HepG2 (cell line): Measurements from ENCODE around the gene TTBK1. TPM values are rescaled to one million over a fixed set of nuclear protein-coding genes. Genes with fewer than 3 reads are reported as not detected.

ENCODE experiments used
- ATAC-seq: fragments of 200-7000 bp; cut with Tn5 transposase; 3 replicates; pipeline ENCODE4 v1.9.1; 2020; ENCODE audit warnings: mild to moderate bottlenecking, moderate library complexity
- BruUV-seq: library from RNA; stranded (reverse); fragments of 400-500 nt; replicated peaks from 2 replicates; lab custom pipeline; 2021; lab: Mats Ljungman, UMichigan
- CTCF ChIA-PET: fragments of 300-600 bp; formaldehyde crosslinking; extraction: SDS; loops from one replicate; lab custom pipeline; 2021; ENCODE audit warnings: low total read pairs, inconsistent platforms, low intra/inter-chr PET ratio; lab: Yijun Ruan, JAX
- POLR2A ChIA-PET: fragments of 350-600 bp; sonication (Branson Sonifier 250); formaldehyde crosslinking; loops from one replicate; lab custom pipeline; 2020; ENCODE audit warnings: antibody characterized with exemption, inconsistent platforms; lab: Yijun Ruan, JAX
- DNase-seq: peaks from one replicate; pipeline ENCODE4 v3.0.0-alpha.2; 2015; ENCODE audit warnings: low spot score
- FAIRE-seq: peaks from 3 replicates; lab custom pipeline; 2011; peaks lifted over from hg19 to GRCh38; lab: Jason Lieb, UNC
- H2AFZ ChIP-seq: one replicate; pipeline ENCODE4 v1.6.1; 2011; ENCODE audit warnings: low read length, inconsistent platforms
- H3K27ac ChIP-seq: fragments of 300-600 bp; 3 replicates; pipeline ENCODE4 v1.8.0; 2011; ENCODE audit warnings: mixed run types, mild to moderate bottlenecking, mixed read lengths, low read length, inconsistent platforms; ENCODE audit not compliant: insufficient read depth; ENCODE audit errors: extremely low read length
- H3K27me3 ChIP-seq, 2 experiments: fragments of 200-600 bp in 1 of 2; 2 replicates in 1 of 2; 3 replicates in 1 of 2; pipeline versions ENCODE4 v1.6.0 to v1.8.0; 2011; ENCODE audit warnings: low read length in 2 of 2, mild to moderate bottlenecking in 2 of 2, moderate library complexity in 2 of 2, inconsistent platforms in 1 of 2; ENCODE audit not compliant: insufficient read depth in 2 of 2, control insufficient read depth in 1 of 2
- H3K36me3 ChIP-seq, 2 experiments: fragments of 200-600 bp in 1 of 2; replicated peaks in 1 of 2; 2 replicates in 1 of 2; 3 replicates in 1 of 2; pipeline versions ENCODE4 v1.5.1 to v1.8.0; 2011; ENCODE audit warnings: low read length in 2 of 2, inconsistent platforms in 1 of 2; ENCODE audit not compliant: insufficient read depth in 2 of 2, control insufficient read depth in 1 of 2
- H3K4me1 ChIP-seq: 2 replicates; pipeline ENCODE4 v1.5.1; 2012; ENCODE audit warnings: low read length, inconsistent platforms; ENCODE audit not compliant: insufficient read depth
- H3K4me2 ChIP-seq: 2 replicates; pipeline ENCODE4 v1.6.0; 2011; ENCODE audit warnings: low read depth, low read length, inconsistent platforms
- H3K4me3 ChIP-seq, 3 experiments: fragments of 200-600 bp in 1 of 3; sonication (generic), shearing (Covaris generic) in 1 of 3; replicated peaks in 1 of 3; 2 replicates each; pipeline ENCODE4 v1.5.1; 2011 to 2016; ENCODE audit warnings: low read length in 3 of 3, inconsistent platforms in 2 of 3, low read depth in 2 of 3, mild to moderate bottlenecking in 2 of 3, control low read depth in 1 of 3, mixed read lengths in 1 of 3; ENCODE audit not compliant: insufficient read depth in 1 of 3
- H3K79me2 ChIP-seq: one replicate; pipeline ENCODE4 v1.6.1; 2011; ENCODE audit warnings: low read length, inconsistent platforms; ENCODE audit not compliant: insufficient read depth
- H3K9ac ChIP-seq: 2 replicates; pipeline ENCODE4 v1.6.0; 2011; ENCODE audit warnings: mild to moderate bottlenecking, low read depth, low read length, inconsistent platforms; ENCODE audit not compliant: insufficient read depth
- H3K9me3 ChIP-seq: 2 replicates; pipeline ENCODE4 v1.5.1; 2012; ENCODE audit warnings: mild to moderate bottlenecking, low read length
- H4K20me1 ChIP-seq: 2 replicates; pipeline ENCODE4 v1.6.0; 2011; ENCODE audit warnings: inconsistent platforms, mild to moderate bottlenecking, low read length, moderate library complexity; ENCODE audit not compliant: insufficient read depth
- ATF7 ChIP-seq, 2 experiments: fragments of 450-650 bp in 1 of 2; sonication (generic) in 1 of 2; formaldehyde crosslinking in 1 of 2; IDR thresholded peaks; 2 replicates each; pipeline versions ENCODE4 v1.4.0 to v1.6.1; 2016 to 2020; ENCODE audit warnings: antibody characterized with exemption in 1 of 2, mild to moderate bottlenecking in 1 of 2, missing genetic modification reagents in 1 of 2
- CREB1 ChIP-seq, 2 experiments: fragments of 450-650 bp in 1 of 2; IDR thresholded peaks; 2 replicates each; pipeline ENCODE4 v1.6.1; 2016 to 2017; ENCODE audit warnings: control low read depth in 1 of 2, mild to moderate bottlenecking in 1 of 2, missing compliant biosample characterization in 1 of 2, missing genetic modification characterization in 1 of 2
- ZNF674 ChIP-seq: sonication (generic); formaldehyde crosslinking; IDR thresholded peaks from 2 replicates; pipeline ENCODE4 v1.5.0; 2020; ENCODE audit warnings: low read depth, mild to moderate bottlenecking, missing genetic modification reagents
- ZNF788 ChIP-seq: sonication (generic); formaldehyde crosslinking; IDR thresholded peaks from 2 replicates; pipeline ENCODE4 v1.5.0; 2020; ENCODE audit warnings: mild to moderate bottlenecking, missing genetic modification reagents, borderline replicate concordance
- WGBS: methylation state at CpG from one replicate; pipeline ENCODE4 v1.1.6; 2017; ENCODE audit warnings: low lambda C conversion rate; 5-methylcytosine and 5-hydroxymethylcytosine counted together
- in situ Hi-C: cut with HindIII; loops from 2 replicates; pipeline ENCODE4 v1.10.0; 2017; ENCODE audit warnings: low pct_unique_long_range_greater_than_20kb; ENCODE audit not compliant: extremely low pct_ligation_motif_present
- intact Hi-C: fragments of 100-400 bp; cut with micrococcal nuclease; formaldehyde crosslinking; loops from one replicate; pipeline ENCODE4 v1.10.0; 2022; ENCODE audit not compliant: unreplicated experiment
- polyA plus RNA-seq, 8 experiments: library from polyadenylated mRNA; depleted of rRNA in 3 of 8; stranded (reverse) in 7 of 8; unstranded in 1 of 8; fragments of >200 nt; fragmentation: Illumina TruSeq in 4 of 8; extraction: Trizol in 4 of 8; gene quantifications; 2 replicates each; pipeline versions ENCODE4 v1.2.1 to v1.2.3, GENCODE V29; 2011 to 2016; ENCODE audit warnings: low read depth in 4 of 8, missing spikeins in 1 of 8, mixed read lengths in 1 of 8; ENCODE audit not compliant: insufficient read depth in 1 of 8
- total RNA-seq, 5 experiments: library from RNA; depleted of rRNA; stranded (reverse); fragments of >200 nt; fragmentation: Illumina TruSeq; extraction: Trizol; gene quantifications; 2 replicates each; pipeline ENCODE4 v1.2.3, GENCODE V29; 2016; ENCODE audit warnings: low read depth in 1 of 5
- TF ChIP-seq, protein P1 (sequence below): sonication (generic); formaldehyde crosslinking; IDR thresholded peaks from 2 replicates; pipeline ENCODE4 v1.4.0; 2020; ENCODE audit warnings: missing genetic modification reagents

The TTBK1 gene
- total and polyA plus RNA-seq, 2 of the 13 experiments (the other 11 are each of a cell fraction or from before 2014, with no cell fraction given), result 0.24 to 0.33 TPM

GRCh38 chr6:43308990-43309477, 65.8 kb downstream of the TTBK1 start (continued):
- TF ChIP-seq, protein P1, sequence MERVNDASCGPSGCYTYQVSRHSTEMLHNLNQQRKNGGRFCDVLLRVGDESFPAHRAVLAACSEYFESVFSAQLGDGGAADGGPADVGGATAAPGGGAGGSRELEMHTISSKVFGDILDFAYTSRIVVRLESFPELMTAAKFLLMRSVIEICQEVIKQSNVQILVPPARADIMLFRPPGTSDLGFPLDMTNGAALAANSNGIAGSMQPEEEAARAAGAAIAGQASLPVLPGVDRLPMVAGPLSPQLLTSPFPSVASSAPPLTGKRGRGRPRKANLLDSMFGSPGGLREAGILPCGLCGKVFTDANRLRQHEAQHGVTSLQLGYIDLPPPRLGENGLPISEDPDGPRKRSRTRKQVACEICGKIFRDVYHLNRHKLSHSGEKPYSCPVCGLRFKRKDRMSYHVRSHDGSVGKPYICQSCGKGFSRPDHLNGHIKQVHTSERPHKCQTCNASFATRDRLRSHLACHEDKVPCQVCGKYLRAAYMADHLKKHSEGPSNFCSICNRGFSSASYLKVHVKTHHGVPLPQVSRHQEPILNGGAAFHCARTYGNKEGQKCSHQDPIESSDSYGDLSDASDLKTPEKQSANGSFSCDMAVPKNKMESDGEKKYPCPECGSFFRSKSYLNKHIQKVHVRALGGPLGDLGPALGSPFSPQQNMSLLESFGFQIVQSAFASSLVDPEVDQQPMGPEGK, result 0 out of 2 replicates have a peak, but pooled peaks have one; percentile 6
- TF ChIP-seq CREB1 (IDR thresholded peaks at IDR 0.05) (no peak), CREB1 (CRISPR knock-in tag; IDR thresholded peaks at IDR 0.05) (no peak), ZNF674 (CRISPR knock-in tag) (0 out of 2 replicates have a peak, but pooled peaks have one; percentile 3)

- WGBS, result 96% methylated on average over 2 of the region's 2 CpGs
- ATAC-seq, result no peak
- no peak for DNase-seq
- in situ Hi-C loops (no loop called here), intact Hi-C loops (no loop called here)
- H4K20me1 ChIP-seq, result no peaks in the 10 kb centered on the region
- no peaks in the 10 kb centered on the region for H3K79me2 ChIP-seq
- H3K27me3 ChIP-seq, result no peaks in the 10 kb centered on the region
- peaks cover 57% of the 10 kb centered on the region for H3K4me1 ChIP-seq
- no peaks in the 10 kb centered on the region for H3K36me3 ChIP-seq
- ChIA-PET POLR2A (no interaction called here), CTCF (no interaction called here)
- no peak overlapping the region for H3K4me3 ChIP-seq
- H2AFZ ChIP-seq, result no peak overlapping the region
- no peak overlapping the region for H3K27ac ChIP-seq
- TF ChIP-seq ZNF788 (CRISPR knock-in tag) (no peak), ATF7 (IDR thresholded peaks at IDR 0.05) (0 out of 2 replicates have a peak, but pooled peaks have one; percentile 33), ATF7 (CRISPR knock-in tag; IDR thresholded peaks at IDR 0.05) (no peak)
- FAIRE-seq, result no peak
- no peak overlapping the region for H3K9ac ChIP-seq
- H3K4me2 ChIP-seq, result no peak overlapping the region
- H3K9me3 ChIP-seq, result no peaks in the 10 kb centered on the region
- no TSS peak for BruUV-seq
Measured at GRCh38 chr6:43310134-43310533, 66.9 kb downstream of the TTBK1 start.
